Cardiac muscle cell (in vitro differentiated cells and primary cell): ENCODE data around the gene DNALI1. TPM values are rescaled to one million over a fixed set of nuclear protein-coding genes. Genes with fewer than 3 reads are reported as not detected.
"Not testable (repeated sequence)": the region's sequence is repeated elsewhere in the genome, so short reads cannot be mapped to it uniquely, and the experiment has no call there.

Experiments used
- DNase-seq, 2 donors: peaks; one replicate each; pipeline versions ENCODE4 v3.0.0 to v3.0.0-alpha.2; 2010 to 2017; ENCODE audit warnings: low read depth in 1 of 2, low spot score in 1 of 2
- H3K27ac ChIP-seq: fragments of 200-600 bp; sonication (generic); 2 replicates; pipeline ENCODE4 v1.5.1; 2016
- H3K27me3 ChIP-seq: fragments of 200-600 bp; sonication (generic); 2 replicates; pipeline ENCODE4 v1.6.0; 2016; ENCODE audit warnings: control low read depth
- H3K36me3 ChIP-seq: fragments of 200-600 bp; sonication (generic); 2 replicates; pipeline ENCODE4 v1.5.1; 2016; ENCODE audit warnings: control low read depth
- H3K4me1 ChIP-seq: fragments of 200-600 bp; sonication (generic); 2 replicates; pipeline ENCODE4 v1.8.1; 2017; ENCODE audit warnings: low read depth, mild to moderate bottlenecking, mixed run types
- H3K4me3 ChIP-seq: fragments of 200-600 bp; sonication (generic); 2 replicates; pipeline ENCODE4 v1.5.1; 2016; ENCODE audit warnings: mild to moderate bottlenecking
- H3K9me3 ChIP-seq: fragments of 200-600 bp; sonication (generic); 2 replicates; pipeline ENCODE4 v1.5.1; 2017; ENCODE audit warnings: low read depth, mild to moderate bottlenecking, control low read depth
- polyA plus RNA-seq: library from polyadenylated mRNA; unstranded; fragments of >200 nt; fragmentation: Nextera tagmentation; extraction: Ambion mirVana; gene quantifications from 2 replicates; pipeline ENCODE4 v1.2.1, GENCODE V29; 2016
- total RNA-seq: library from RNA; depleted of rRNA; stranded (reverse); fragments of >200 nt; gene quantifications from 2 replicates; pipeline ENCODE4 v1.2.3, GENCODE V29; 2016
- TF ChIP-seq, protein P1 (sequence below): IDR thresholded peaks from 2 replicates; pipeline ENCODE4 v1.5.1; 2012; ENCODE audit warnings: low read depth, mild to moderate bottlenecking, low read length

Gene DNALI1
- total and polyA plus RNA-seq, 2 experiments from 2014 or later, result 17.8 to 43.2 TPM

DNA sequence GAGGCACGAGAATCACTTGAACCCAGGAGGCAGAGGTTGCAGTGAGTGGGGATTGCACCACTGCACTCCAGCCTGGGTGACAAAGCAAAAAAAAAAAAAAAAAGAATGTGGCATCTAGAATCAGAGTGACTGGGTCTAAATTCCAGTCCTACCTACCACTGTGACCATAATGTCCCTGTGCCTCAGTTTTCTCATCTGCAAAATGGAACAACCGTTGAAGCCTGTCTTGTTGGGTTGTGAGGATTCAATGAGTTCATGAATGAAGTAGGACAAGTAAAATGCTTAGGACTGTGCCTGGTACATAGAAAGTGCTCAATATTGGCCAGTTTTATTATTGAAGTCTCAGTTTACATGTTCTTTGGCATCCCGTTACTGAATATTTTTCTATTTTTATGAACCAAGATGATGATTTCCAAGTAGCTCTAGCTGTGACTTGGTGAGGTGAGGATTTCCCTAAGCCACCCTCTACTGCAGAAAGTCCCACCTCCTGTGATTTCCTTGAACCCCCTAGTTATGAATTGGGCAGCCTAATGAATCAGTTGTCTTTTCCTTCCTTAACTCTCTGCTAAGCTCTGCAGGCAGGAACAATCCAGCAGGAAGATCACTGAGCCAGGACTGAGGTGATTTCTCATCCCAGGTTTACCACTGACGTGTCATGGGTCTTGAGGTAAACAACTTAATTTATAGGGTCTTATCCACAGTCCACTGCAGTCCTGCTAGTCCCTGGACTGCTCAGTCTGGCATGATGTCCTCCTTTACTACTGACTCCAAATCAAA is 23.2 kb upstream of the DNALI1 start:
- TF ChIP-seq, protein P1, sequence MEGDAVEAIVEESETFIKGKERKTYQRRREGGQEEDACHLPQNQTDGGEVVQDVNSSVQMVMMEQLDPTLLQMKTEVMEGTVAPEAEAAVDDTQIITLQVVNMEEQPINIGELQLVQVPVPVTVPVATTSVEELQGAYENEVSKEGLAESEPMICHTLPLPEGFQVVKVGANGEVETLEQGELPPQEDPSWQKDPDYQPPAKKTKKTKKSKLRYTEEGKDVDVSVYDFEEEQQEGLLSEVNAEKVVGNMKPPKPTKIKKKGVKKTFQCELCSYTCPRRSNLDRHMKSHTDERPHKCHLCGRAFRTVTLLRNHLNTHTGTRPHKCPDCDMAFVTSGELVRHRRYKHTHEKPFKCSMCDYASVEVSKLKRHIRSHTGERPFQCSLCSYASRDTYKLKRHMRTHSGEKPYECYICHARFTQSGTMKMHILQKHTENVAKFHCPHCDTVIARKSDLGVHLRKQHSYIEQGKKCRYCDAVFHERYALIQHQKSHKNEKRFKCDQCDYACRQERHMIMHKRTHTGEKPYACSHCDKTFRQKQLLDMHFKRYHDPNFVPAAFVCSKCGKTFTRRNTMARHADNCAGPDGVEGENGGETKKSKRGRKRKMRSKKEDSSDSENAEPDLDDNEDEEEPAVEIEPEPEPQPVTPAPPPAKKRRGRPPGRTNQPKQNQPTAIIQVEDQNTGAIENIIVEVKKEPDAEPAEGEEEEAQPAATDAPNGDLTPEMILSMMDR, result no peak
- peaks cover 18% of the 10 kb centered on the region for H3K36me3 ChIP-seq
- no peak overlapping the region for H3K4me3 ChIP-seq
- no peaks in the 10 kb centered on the region for H3K4me1 ChIP-seq
- no peaks in the 10 kb centered on the region for H3K9me3 ChIP-seq
- H3K27ac ChIP-seq, result no peak overlapping the region
- DNase-seq, result no peak
- H3K27me3 ChIP-seq, result no peaks in the 10 kb centered on the region

DNA sequence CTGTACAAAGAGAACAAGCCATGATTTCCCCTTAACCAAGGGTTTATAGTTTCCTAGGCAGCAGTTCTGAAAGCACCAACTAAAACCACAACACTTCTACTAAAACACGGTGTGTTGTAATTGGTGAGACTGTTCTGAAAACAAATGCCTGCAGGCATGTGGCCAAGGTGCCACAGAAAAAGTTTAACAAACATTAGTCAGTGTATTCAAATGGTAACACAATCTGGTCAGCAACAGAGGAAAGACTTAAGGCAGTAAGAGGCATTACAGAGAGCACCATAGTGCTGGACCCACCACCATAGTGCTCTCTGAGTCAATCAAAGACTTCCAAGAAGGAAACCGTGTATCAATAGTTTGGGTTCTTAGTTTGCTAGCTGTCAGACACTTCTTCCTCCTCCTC is 19.4 kb upstream of the DNALI1 start:
- peak in 1 of 2 donors; percentile 45 for DNase-seq
- Histone ChIP-seq H3K36me3 (peaks cover 36% of the 10 kb centered on the region), H3K4me1 (no peaks in the 10 kb centered on the region), H3K9me3 (no peaks in the 10 kb centered on the region), H3K27me3 (no peaks in the 10 kb centered on the region), H3K27ac (no peak overlapping the region), H3K4me3 (no peak overlapping the region)
- TF ChIP-seq, protein P1, result no peak

DNA sequence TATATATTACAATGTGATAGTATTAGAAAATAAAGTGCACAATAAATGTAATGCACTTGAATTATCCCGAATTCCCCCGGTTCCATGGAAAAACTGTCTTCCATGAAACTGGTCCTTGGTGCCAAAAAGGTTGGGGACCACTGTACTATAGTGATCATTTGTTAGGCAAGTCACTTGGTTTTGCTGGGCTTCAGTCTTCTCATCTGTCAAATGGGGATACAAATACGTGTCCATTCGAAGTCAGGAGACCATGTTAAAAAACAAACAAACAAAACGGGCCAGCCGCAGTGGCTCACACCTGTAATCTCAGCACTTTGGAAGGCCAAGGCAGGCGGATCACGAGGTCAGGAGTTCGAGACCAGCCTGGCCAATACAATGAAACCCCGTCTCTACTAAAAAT is 17.6 kb upstream of the DNALI1 start:
- peaks cover 36% of the 10 kb centered on the region for H3K36me3 ChIP-seq
- not testable (repeated sequence) for DNase-seq, H3K9me3 ChIP-seq, H3K27me3 ChIP-seq, H3K4me3 ChIP-seq, H3K4me1 ChIP-seq, H3K27ac ChIP-seq

DNA sequence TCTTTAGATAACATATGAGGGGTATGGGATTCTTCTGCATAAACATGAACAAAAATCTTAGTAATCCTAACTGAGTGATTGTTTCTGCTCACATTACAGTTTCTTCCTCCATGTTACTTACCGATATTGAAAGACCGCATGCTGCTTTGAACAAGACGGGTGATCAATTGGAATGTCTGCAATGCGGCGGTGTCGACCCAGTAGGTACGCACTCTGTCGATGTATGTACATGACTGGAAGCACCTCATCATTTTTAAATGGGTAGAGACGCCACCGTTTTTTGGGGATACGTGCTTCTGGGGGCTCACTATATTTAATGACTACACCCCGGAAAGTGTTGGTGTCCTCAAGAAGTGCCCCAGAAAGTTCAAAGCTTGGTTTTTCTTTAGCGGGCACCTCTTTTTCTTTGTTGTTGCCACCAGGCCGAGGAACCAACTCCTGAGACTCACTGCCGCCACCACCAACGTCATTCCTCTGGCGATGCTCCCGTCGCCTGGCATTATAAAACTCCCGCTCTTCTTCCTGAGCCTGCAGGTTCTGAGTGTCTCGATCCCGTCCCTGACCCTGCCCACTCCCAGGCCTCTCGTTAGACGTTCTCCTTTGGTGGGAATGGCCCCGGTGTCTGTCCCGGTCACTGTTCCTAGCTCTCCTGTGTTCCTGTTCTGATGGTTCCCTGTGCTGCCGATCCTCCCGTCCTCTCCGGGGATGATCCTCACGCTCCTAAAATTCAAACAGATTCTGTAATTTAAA is 16.5 kb upstream of the DNALI1 start:
- Histone ChIP-seq H3K4me1 (no peaks in the 10 kb centered on the region), H3K9me3 (no peaks in the 10 kb centered on the region), H3K27me3 (no peaks in the 10 kb centered on the region), H3K27ac (no peak overlapping the region), H3K36me3 (peaks cover 42% of the 10 kb centered on the region), H3K4me3 (no peak overlapping the region)
- no peak for DNase-seq
- TF ChIP-seq, protein P1, result no peak

DNA sequence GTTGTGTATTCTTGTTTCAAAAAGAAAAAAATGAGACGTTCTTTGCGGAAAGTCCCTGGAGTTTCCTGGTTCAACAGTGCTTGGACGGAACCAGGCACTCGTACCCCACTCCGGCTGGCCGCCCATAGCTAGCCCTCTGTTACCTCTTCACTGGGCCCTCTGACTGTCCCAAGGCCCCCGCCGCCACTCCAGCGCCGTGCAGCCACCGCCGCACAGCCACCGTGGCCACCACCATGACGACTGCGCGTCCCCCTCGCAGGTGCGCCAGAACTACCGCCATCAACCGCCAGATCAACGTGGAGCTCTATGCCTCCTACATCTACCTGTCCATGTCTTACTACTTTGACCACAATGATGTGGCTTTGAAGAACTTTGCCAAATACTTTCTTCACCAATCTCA is 12.2 kb upstream of the DNALI1 start:
- H3K9me3 ChIP-seq, result no peaks in the 10 kb centered on the region
- DNase-seq, result no peak
- no peaks in the 10 kb centered on the region for H3K27me3 ChIP-seq
- no peak overlapping the region for H3K27ac ChIP-seq
- H3K4me3 ChIP-seq, result no peak overlapping the region
- TF ChIP-seq, protein P1, result no peak
- no peaks in the 10 kb centered on the region for H3K4me1 ChIP-seq
- H3K36me3 ChIP-seq, result peaks cover 21% of the 10 kb centered on the region

DNA sequence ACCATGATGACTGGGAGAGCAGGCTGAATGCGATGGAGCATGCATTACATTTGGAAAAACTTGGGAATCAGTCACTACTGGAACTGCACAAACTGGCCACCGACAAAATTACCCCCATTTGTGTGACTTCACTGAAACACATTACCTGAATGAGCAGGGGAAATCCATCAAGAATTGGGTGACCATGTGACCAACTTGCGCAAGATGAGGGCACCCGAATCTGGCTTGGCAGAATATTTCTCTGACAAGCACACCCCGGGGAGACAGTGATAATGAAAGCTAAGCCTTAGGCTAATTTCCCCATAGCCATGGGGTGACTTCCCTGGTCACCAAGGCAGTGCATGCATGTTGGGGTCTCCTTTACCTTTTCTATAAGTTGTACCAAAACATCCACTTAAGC is 11.7 kb upstream of the DNALI1 start:
- TF ChIP-seq, protein P1, result no peak
- H3K4me3 ChIP-seq, result no peak overlapping the region
- no peak for DNase-seq
- no peaks in the 10 kb centered on the region for H3K27me3 ChIP-seq
- H3K9me3 ChIP-seq, result no peaks in the 10 kb centered on the region
- no peaks in the 10 kb centered on the region for H3K4me1 ChIP-seq
- no peak overlapping the region for H3K27ac ChIP-seq
- peaks cover 16% of the 10 kb centered on the region for H3K36me3 ChIP-seq
